ENCODE measurements around the gene AGO1.
A peak's percentile ranks its signal among the peaks of the same experiment; 100 is the strongest.

Gene AGO1
- total RNA-seq = 65.2 to 104 (median 84.8) reads per million in 9 experiments

- DNase-seq = peak; percentile 97 to 98 (median 98)
- peaks cover 33 to 40% of the 10 kb centered on the region in 2 donors for H3K4me1 Mint-ChIP-seq (ENCODE audit: low read depth in 2 of 2)
- peaks cover 2% of the 10 kb centered on the region for H3K36me3 Mint-ChIP-seq (ENCODE audit: insufficient read depth)
- H3K4me3 Mint-ChIP-seq = peak within 1 kb of the TSS; percentile 98 to 99
- peak within 1 kb of the TSS; percentile 93 for H3K27ac Mint-ChIP-seq
- ATAC-seq (replicated peaks) = peak; percentile 95
- H3K27me3 Mint-ChIP-seq = peaks cover 0 to 6% of the 10 kb centered on the region in 2 donors
- no peaks in the 10 kb centered on the region for H3K9me3 Mint-ChIP-seq
Measured at GRCh38 chr1:35882945-35883634, at the start of gene AGO1. AGO1 (plus strand) TSS chr1:35883209; CDS start chr1:35883422, 213 bp downstream.

- Mint-ChIP-seq H3K4me1 (ENCODE audit: low read depth in 2 of 2) (no peaks in the 10 kb centered on the region), H3K4me3 (no peak overlapping the region), H3K27me3 (no peaks in the 10 kb centered on the region), H3K36me3 (ENCODE audit: insufficient read depth) (peaks cover 73% of the 10 kb centered on the region), H3K9me3 (no peaks in the 10 kb centered on the region), H3K27ac (no peak overlapping the region)
- ATAC-seq (replicated peaks) = no peak
- DNase-seq = no peak
Measured at GRCh38 chr1:35833395-35833794, 49.6 kb upstream of the AGO1 start.

GRCh38 chr1:35834218-35834617 is 48.8 kb upstream of the AGO1 start:
- ATAC-seq (replicated peaks) (no peak), DNase-seq (no peak)
- H3K4me1 Mint-ChIP-seq (ENCODE audit: low read depth in 2 of 2) = no peaks in the 10 kb centered on the region
- no peaks in the 10 kb centered on the region for H3K9me3 Mint-ChIP-seq
- no peaks in the 10 kb centered on the region for H3K27me3 Mint-ChIP-seq
- peaks cover 68% of the 10 kb centered on the region for H3K36me3 Mint-ChIP-seq (ENCODE audit: insufficient read depth)
- no peak overlapping the region for H3K4me3 Mint-ChIP-seq
- H3K27ac Mint-ChIP-seq = peak overlapping the region in 1 of 2 donors; percentile 60

GRCh38 chr1:35835398-35835797 is 47.6 kb upstream of the AGO1 start:
- no peaks in the 10 kb centered on the region for H3K27me3 Mint-ChIP-seq
- H3K36me3 Mint-ChIP-seq (ENCODE audit: insufficient read depth) = peaks cover 63% of the 10 kb centered on the region
- peak overlapping the region in 1 of 2 donors; percentile 71 for H3K27ac Mint-ChIP-seq
- ATAC-seq (replicated peaks) = no peak
- H3K4me1 Mint-ChIP-seq (ENCODE audit: low read depth in 2 of 2) = no peaks in the 10 kb centered on the region
- H3K4me3 Mint-ChIP-seq = no peak overlapping the region
- H3K9me3 Mint-ChIP-seq = no peaks in the 10 kb centered on the region
- DNase-seq = no peak

GRCh38 chr1:35836734-35837133 is 46.3 kb upstream of the AGO1 start:
- Mint-ChIP-seq H3K9me3 (no peaks in the 10 kb centered on the region), H3K4me1 (ENCODE audit: low read depth in 2 of 2) (no peaks in the 10 kb centered on the region), H3K4me3 (no peak overlapping the region), H3K27me3 (no peaks in the 10 kb centered on the region), H3K27ac (no peak overlapping the region), H3K36me3 (ENCODE audit: insufficient read depth) (peaks cover 60% of the 10 kb centered on the region)
- no peak for DNase-seq
- ATAC-seq (replicated peaks) = no peak

GRCh38 chr1:35838693-35839245 is 44.2 kb upstream of the AGO1 start:
- no peak overlapping the region for H3K27ac Mint-ChIP-seq
- no peaks in the 10 kb centered on the region for H3K9me3 Mint-ChIP-seq
- H3K4me1 Mint-ChIP-seq (ENCODE audit: low read depth in 2 of 2) = no peaks in the 10 kb centered on the region
- H3K36me3 Mint-ChIP-seq (ENCODE audit: insufficient read depth) = peaks cover 63% of the 10 kb centered on the region
- H3K4me3 Mint-ChIP-seq = no peak overlapping the region
- ATAC-seq (replicated peaks) (no peak), DNase-seq (no peak)
- H3K27me3 Mint-ChIP-seq = no peaks in the 10 kb centered on the region

- Mint-ChIP-seq H3K36me3 (ENCODE audit: insufficient read depth) (peaks cover 44% of the 10 kb centered on the region), H3K27ac (peak overlapping the region in 1 of 2 donors; percentile 14), H3K4me1 (ENCODE audit: low read depth in 2 of 2) (no peaks in the 10 kb centered on the region), H3K4me3 (no peak overlapping the region), H3K27me3 (no peaks in the 10 kb centered on the region), H3K9me3 (no peaks in the 10 kb centered on the region)
- no peak for DNase-seq
- ATAC-seq (replicated peaks) = no peak
Measured at GRCh38 chr1:35844826-35845225, 38.2 kb upstream of the AGO1 start.

GRCh38 chr1:35845766-35846165 is 37.2 kb upstream of the AGO1 start:
- Mint-ChIP-seq H3K36me3 (ENCODE audit: insufficient read depth) (peaks cover 47% of the 10 kb centered on the region), H3K27me3 (no peaks in the 10 kb centered on the region), H3K9me3 (no peaks in the 10 kb centered on the region), H3K4me1 (ENCODE audit: low read depth in 2 of 2) (no peaks in the 10 kb centered on the region), H3K4me3 (no peak overlapping the region), H3K27ac (no peak overlapping the region)
- ATAC-seq (replicated peaks) (no peak), DNase-seq (no peak)

- no peak overlapping the region for H3K27ac Mint-ChIP-seq
Measured at GRCh38 chr1:35847935-35848565, 35.0 kb upstream of the AGO1 start.

GRCh38 chr1:35850051-35850450 is 33.0 kb upstream of the AGO1 start:
- Mint-ChIP-seq H3K36me3 (ENCODE audit: insufficient read depth) (peaks cover 50% of the 10 kb centered on the region), H3K27ac (no peak overlapping the region), H3K4me3 (no peak overlapping the region), H3K4me1 (ENCODE audit: low read depth in 2 of 2) (no peaks in the 10 kb centered on the region), H3K27me3 (no peaks in the 10 kb centered on the region), H3K9me3 (no peaks in the 10 kb centered on the region)
- DNase-seq = no peak
- no peak for ATAC-seq (replicated peaks)

More at GRCh38 chr1:35847935-35848565, 35.0 kb upstream of the AGO1 start:
- Mint-ChIP-seq H3K4me3 (no peak overlapping the region), H3K9me3 (no peaks in the 10 kb centered on the region), H3K36me3 (ENCODE audit: insufficient read depth) (peaks cover 46% of the 10 kb centered on the region), H3K27me3 (no peaks in the 10 kb centered on the region), H3K4me1 (ENCODE audit: low read depth in 2 of 2) (no peaks in the 10 kb centered on the region)
- ATAC-seq (replicated peaks) = no peak
- DNase-seq = no peak

GRCh38 chr1:35850716-35851115 is 32.3 kb upstream of the AGO1 start:
- no peak for ATAC-seq (replicated peaks)
- DNase-seq = no peak
- Mint-ChIP-seq H3K27me3 (no peaks in the 10 kb centered on the region), H3K4me1 (ENCODE audit: low read depth in 2 of 2) (no peaks in the 10 kb centered on the region), H3K27ac (no peak overlapping the region), H3K9me3 (no peaks in the 10 kb centered on the region), H3K4me3 (no peak overlapping the region), H3K36me3 (ENCODE audit: insufficient read depth) (peaks cover 50% of the 10 kb centered on the region)

GRCh38 chr1:35851132-35851869 is 31.7 kb upstream of the AGO1 start:
- Mint-ChIP-seq H3K27ac (no peak overlapping the region), H3K27me3 (no peaks in the 10 kb centered on the region), H3K4me1 (ENCODE audit: low read depth in 2 of 2) (no peaks in the 10 kb centered on the region), H3K4me3 (no peak overlapping the region), H3K36me3 (ENCODE audit: insufficient read depth) (peaks cover 56% of the 10 kb centered on the region), H3K9me3 (no peaks in the 10 kb centered on the region)
- DNase-seq = no peak
- no peak for ATAC-seq (replicated peaks)

GRCh38 chr1:35852241-35852640 is 30.8 kb upstream of the AGO1 start:
- DNase-seq (no peak), ATAC-seq (replicated peaks) (no peak)
- Mint-ChIP-seq H3K27ac (no peak overlapping the region), H3K4me1 (ENCODE audit: low read depth in 2 of 2) (no peaks in the 10 kb centered on the region), H3K36me3 (ENCODE audit: insufficient read depth) (peaks cover 57% of the 10 kb centered on the region), H3K4me3 (no peak overlapping the region), H3K9me3 (no peaks in the 10 kb centered on the region), H3K27me3 (no peaks in the 10 kb centered on the region)
